ENCODE results near the gene NCAN.
A peak's percentile ranks its signal among the peaks of the same experiment; 100 is the strongest.

NCAN gene

GRCh38 chr19:19260417-19261214, 48.9 kb downstream of the NCAN start:
- DNase-seq (ENCODE audit: low read depth), result no peak

- DNase-seq (ENCODE audit: low read depth), result no peak
These were observed 49.8 kb downstream of the NCAN start for GRCh38 chr19:19261350-19262189.

GRCh38 chr19:19262190-19263057, 50.7 kb downstream of the NCAN start:
- no peak for DNase-seq (ENCODE audit: low read depth)

- DNase-seq (ENCODE audit: low read depth), result no peak
These were observed 52.2 kb downstream of the NCAN start for GRCh38 chr19:19263886-19264487.

GRCh38 chr19:19267305-19267704, 55.5 kb downstream of the NCAN start:
- DNase-seq (ENCODE audit: low read depth), result no peak

- no peak for DNase-seq (ENCODE audit: low read depth)
These were observed 57.0 kb downstream of the NCAN start for GRCh38 chr19:19268453-19269385.

GRCh38 chr19:19269952-19270694, 58.4 kb downstream of the NCAN start:
- DNase-seq (ENCODE audit: low read depth), result no peak

GRCh38 chr19:19270749-19271571, 59.2 kb downstream of the NCAN start:
- no peak for DNase-seq (ENCODE audit: low read depth)

GRCh38 chr19:19271828-19272599, 60.3 kb downstream of the NCAN start:
- DNase-seq (ENCODE audit: low read depth), result no peak

- no peak for DNase-seq (ENCODE audit: low read depth)
These were observed 62.4 kb downstream of the NCAN start for GRCh38 chr19:19274146-19274545.

GRCh38 chr19:19274716-19275565, 63.2 kb downstream of the NCAN start:
- DNase-seq (ENCODE audit: low read depth), result no peak

- no peak for DNase-seq (ENCODE audit: low read depth)
These were observed 64.6 kb downstream of the NCAN start for GRCh38 chr19:19276386-19276785.

- no peak for DNase-seq (ENCODE audit: low read depth)
These were observed 65.1 kb downstream of the NCAN start for GRCh38 chr19:19276851-19277250.

- DNase-seq (ENCODE audit: low read depth), result no peak
These were observed 66.6 kb downstream of the NCAN start for GRCh38 chr19:19278315-19278714.

- DNase-seq (ENCODE audit: low read depth), result no peak
These were observed 67.4 kb downstream of the NCAN start for GRCh38 chr19:19279062-19279612.

GRCh38 chr19:19279853-19280252, 68.1 kb downstream of the NCAN start:
- DNase-seq (ENCODE audit: low read depth), result no peak

- peak; percentile 89 for DNase-seq (ENCODE audit: low read depth)
These were observed 68.8 kb downstream of the NCAN start for GRCh38 chr19:19280561-19280960.
